ENCODE data around the gene FAM117B. TPM values are rescaled to one million over a fixed set of nuclear protein-coding genes. Genes with fewer than 3 reads are reported as not detected.

FAM117B gene
- total and polyA plus RNA-seq, 2 of the 8 experiments (the other 6 are each of a cell fraction or from before 2014, with no cell fraction given), result 3.9 to 22.6 TPM

GRCh38 chr2:202704248-202704647 lies 69.5 kb downstream of the FAM117B start (continued):
- no peak for TF ChIP-seq RXRA (IDR thresholded peaks at IDR 0.05; ENCODE audit: insufficient read depth, low read depth, low read length)
- no peak for TF ChIP-seq KDM4A (IDR thresholded peaks at IDR 0.05; ENCODE audit: low read depth, low read length, severe bottlenecking)
- TF ChIP-seq POLR2A (IDR thresholded peaks at IDR 0.05; ENCODE audit: control extremely low read depth in 1 of 2, low read depth in 2 of 2, low read length in 2 of 2), result no peak
- no peak for TF ChIP-seq GABPA (IDR thresholded peaks at IDR 0.05; ENCODE audit: borderline replicate concordance, insufficient read depth, low read length)
- TF ChIP-seq ATF2 (IDR thresholded peaks at IDR 0.05; ENCODE audit: low read length), result no peak

Measured in H1 (cell line).